Caco-2 (cell line): ENCODE measurements around the gene TSPAN6. TPM values are rescaled to one million over a fixed set of nuclear protein-coding genes. Genes with fewer than 3 reads are reported as not detected.

Experiments used
- BruUV-seq: library from RNA; stranded (reverse); fragments of 400-500 nt; replicated peaks from 2 replicates; lab custom pipeline; 2021; lab: Mats Ljungman, UMichigan
- CTCF ChIA-PET: fragments of 300-600 bp; sonication (Branson Sonifier 250); formaldehyde crosslinking; loops from one replicate; lab custom pipeline; 2022; ENCODE audit warnings: antibody characterized with exemption; lab: Charles Lee
- POLR2A ChIA-PET: fragments of 300-600 bp; sonication (Branson Sonifier 250); formaldehyde crosslinking; loops from one replicate; lab custom pipeline; 2022; ENCODE audit warnings: antibody characterized with exemption; lab: Charles Lee
- DNase-seq, 2 experiments: peaks; one replicate each; pipeline versions ENCODE4 v3.0.0 to v3.0.0-alpha.2; 2020 to 2022
- H3K27me3 ChIP-seq: replicated peaks from 2 replicates; pipeline ENCODE4 v1.6.0; 2011; ENCODE audit warnings: low read length; ENCODE audit not compliant: control insufficient read depth, insufficient read depth
- H3K36me3 ChIP-seq: 2 replicates; pipeline ENCODE4 v1.5.1; 2011; ENCODE audit warnings: low read length; ENCODE audit not compliant: control insufficient read depth, insufficient read depth
- H3K4me1 ChIP-seq: fragments of 250-450 bp; sonication (Bioruptor Pico); 2 replicates; pipeline ENCODE4 v1.5.1; 2020; ENCODE audit warnings: mild to moderate bottlenecking
- H3K4me3 ChIP-seq: 2 replicates; pipeline ENCODE4 v1.5.1; 2011; ENCODE audit warnings: low read depth, mild to moderate bottlenecking, control low read depth, low read length
- H3K9me3 ChIP-seq: fragments of 250-450 bp; sonication (Bioruptor Pico); 2 replicates; pipeline ENCODE4 v1.5.1; 2020; ENCODE audit warnings: mild to moderate bottlenecking, moderate library complexity
- H3K27ac Mint-ChIP-seq: one replicate; pipeline ENCODE4 v1.8.0; 2022; ENCODE audit warnings: mixed read lengths; ENCODE audit not compliant: unreplicated experiment
- H3K27me3 Mint-ChIP-seq: one replicate; pipeline ENCODE4 v1.8.0; 2022; ENCODE audit warnings: mixed read lengths; ENCODE audit not compliant: insufficient read depth, unreplicated experiment
- H3K36me3 Mint-ChIP-seq: one replicate; pipeline ENCODE4 v1.8.0; 2022; ENCODE audit warnings: mild to moderate bottlenecking, mixed read lengths; ENCODE audit not compliant: insufficient read depth, unreplicated experiment
- H3K4me1 Mint-ChIP-seq: one replicate; pipeline ENCODE4 v1.8.0; 2022; ENCODE audit warnings: low read depth, mixed read lengths; ENCODE audit not compliant: unreplicated experiment
- H3K4me3 Mint-ChIP-seq: one replicate; pipeline ENCODE4 v1.8.0; 2022; ENCODE audit warnings: mild to moderate bottlenecking, moderate library complexity, mixed read lengths; ENCODE audit not compliant: unreplicated experiment
- H3K9me3 Mint-ChIP-seq: one replicate; pipeline ENCODE4 v1.8.0; 2022; ENCODE audit warnings: mixed read lengths; ENCODE audit not compliant: unreplicated experiment
- CTCF ChIP-seq, 2 experiments: fragments of 200-600 bp in 1 of 2; IDR thresholded peaks; 1 replicate in 1 of 2; 2 replicates in 1 of 2; pipeline versions ENCODE4 v1.5.1 to v1.8.0; 2011 to 2022; ENCODE audit warnings: antibody characterized with exemption in 1 of 2, control low read depth in 1 of 2, inconsistent platforms in 1 of 2, low read depth in 1 of 2, low read length in 1 of 2, mild to moderate bottlenecking in 1 of 2, moderate library complexity in 1 of 2; ENCODE audit not compliant: insufficient read depth in 1 of 2, severe bottlenecking in 1 of 2, unreplicated experiment in 1 of 2
- intact Hi-C: fragments of 100-400 bp; cut with micrococcal nuclease; formaldehyde crosslinking; loops from one replicate; pipeline ENCODE4 v1.10.0; 2022; ENCODE audit not compliant: unreplicated experiment
- total RNA-seq: library from RNA; stranded (reverse); gene quantifications from 2 replicates; pipeline ENCODE4 v1.2.3, GENCODE V29; 2022

Gene TSPAN6
- total RNA-seq, 1 experiment from 2014 or later: 137 TPM

DNA sequence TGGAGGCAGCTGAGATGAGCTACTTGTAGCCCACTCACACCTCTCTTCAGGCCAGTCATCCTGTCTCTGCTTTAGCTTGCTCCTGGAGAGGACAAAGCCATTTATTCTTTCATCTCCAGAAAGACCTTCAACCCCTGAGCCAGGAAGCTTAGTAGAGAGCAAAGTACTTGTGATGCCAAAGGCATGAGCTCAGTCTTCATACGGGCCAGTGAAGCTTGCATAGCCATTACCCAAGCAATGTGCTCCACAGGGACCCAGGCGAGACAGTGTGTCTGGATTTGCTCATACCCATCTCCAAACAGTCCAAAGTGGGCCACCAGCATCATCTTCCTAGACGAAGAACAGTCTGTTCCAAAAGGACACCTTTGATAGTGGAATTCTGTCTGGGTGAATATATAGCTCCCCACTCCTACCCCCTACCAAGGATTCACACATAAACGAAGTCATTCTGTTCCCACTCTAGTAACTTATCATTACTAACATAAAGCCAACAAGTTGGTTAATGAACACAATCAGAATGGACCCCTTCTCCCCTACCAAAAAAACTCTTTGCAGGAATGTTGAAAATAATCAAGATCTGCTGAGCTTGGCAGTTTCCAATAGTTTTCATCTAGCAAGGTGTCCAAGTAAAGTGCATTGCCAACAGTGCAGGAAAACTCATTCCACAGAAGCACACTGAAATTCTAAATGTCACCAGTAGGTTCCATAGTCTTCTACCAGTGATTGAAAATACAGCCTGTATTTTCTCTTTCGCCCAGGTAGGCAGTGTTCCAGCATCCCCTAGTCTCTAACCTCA is 45.2 kb downstream of the TSPAN6 start:
- no peak for DNase-seq
- H3K4me3 ChIP-seq: no peak overlapping the region
- Mint-ChIP-seq H3K27me3 (no peaks in the 10 kb centered on the region), H3K4me3 (no peak overlapping the region), H3K9me3 (no peaks in the 10 kb centered on the region), H3K27ac (no peak overlapping the region), H3K4me1 (peaks cover 19% of the 10 kb centered on the region), H3K36me3 (no peaks in the 10 kb centered on the region)
- no TSS peak for BruUV-seq
- H3K27me3 ChIP-seq: no peaks in the 10 kb centered on the region
- H3K36me3 ChIP-seq: no peaks in the 10 kb centered on the region
- POLR2A ChIA-PET: no interaction called here
- H3K9me3 ChIP-seq: no peaks in the 10 kb centered on the region
- no peak for TF ChIP-seq CTCF (IDR thresholded peaks at IDR 0.05; ENCODE audit: insufficient read depth in 1 of 2, low read depth in 1 of 2, low read length in 1 of 2, severe bottlenecking in 1 of 2, unreplicated experiment in 1 of 2)
- H3K4me1 ChIP-seq: peaks cover 3% of the 10 kb centered on the region
- intact Hi-C loops: no loop called here
- CTCF ChIA-PET: no interaction called here

GRCh38 chrX:100587861-100588260 is 48.7 kb downstream of the TSPAN6 start:
- Histone ChIP-seq H3K9me3 (no peaks in the 10 kb centered on the region), H3K27me3 (no peaks in the 10 kb centered on the region), H3K4me1 (peaks cover 3% of the 10 kb centered on the region), H3K4me3 (no peak overlapping the region), H3K36me3 (no peaks in the 10 kb centered on the region)
- intact Hi-C loops: no loop called here
- Mint-ChIP-seq H3K27ac (no peak overlapping the region), H3K9me3 (no peaks in the 10 kb centered on the region), H3K4me3 (no peak overlapping the region), H3K36me3 (no peaks in the 10 kb centered on the region), H3K4me1 (peaks cover 20% of the 10 kb centered on the region), H3K27me3 (no peaks in the 10 kb centered on the region)
- ChIA-PET CTCF (no interaction called here), POLR2A (interaction anchor here (0.6 kb wide), 1 partner anchor 87 kb away, joined by 3 read pairs; no protein-coding TSS in a partner anchor)
- TF ChIP-seq CTCF (IDR thresholded peaks at IDR 0.05; ENCODE audit: insufficient read depth in 1 of 2, low read depth in 1 of 2, low read length in 1 of 2, severe bottlenecking in 1 of 2, unreplicated experiment in 1 of 2): no peak
- no TSS peak for BruUV-seq
- DNase-seq: peak in 1 of 2 experiments; percentile 3

DNA sequence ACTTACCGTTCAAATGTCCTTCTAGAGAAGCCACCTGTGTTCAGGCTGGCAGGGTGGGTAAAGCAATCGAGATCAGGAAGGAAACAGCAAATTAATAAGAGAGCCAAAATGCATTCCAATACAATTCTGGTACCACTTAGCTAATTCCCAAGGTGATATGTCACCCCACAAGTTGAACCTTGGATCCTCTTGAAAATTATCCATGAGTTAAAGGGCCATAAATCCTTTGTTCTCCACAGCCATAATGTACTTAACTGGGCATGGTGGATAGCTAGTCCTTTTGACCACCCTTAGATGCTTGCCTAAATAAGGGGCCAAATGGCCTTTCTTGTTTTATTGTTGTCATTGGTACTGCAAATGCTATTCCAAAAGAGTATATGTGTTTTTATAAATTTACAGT is 49.9 kb downstream of the TSPAN6 start:
- H3K4me1 Mint-ChIP-seq: peaks cover 20% of the 10 kb centered on the region
- Histone ChIP-seq H3K4me1 (peaks cover 3% of the 10 kb centered on the region), H3K9me3 (no peaks in the 10 kb centered on the region), H3K4me3 (no peak overlapping the region), H3K27me3 (no peaks in the 10 kb centered on the region), H3K36me3 (no peaks in the 10 kb centered on the region)
- no TSS peak for BruUV-seq
- POLR2A ChIA-PET: no interaction called here
- no peak for DNase-seq
- no peaks in the 10 kb centered on the region for H3K36me3 Mint-ChIP-seq
- H3K9me3 Mint-ChIP-seq: no peaks in the 10 kb centered on the region
- H3K27me3 Mint-ChIP-seq: peaks cover 3% of the 10 kb centered on the region
- no peak for TF ChIP-seq CTCF (IDR thresholded peaks at IDR 0.05; ENCODE audit: insufficient read depth in 1 of 2, low read depth in 1 of 2, low read length in 1 of 2, severe bottlenecking in 1 of 2, unreplicated experiment in 1 of 2)
- CTCF ChIA-PET: no interaction called here
- intact Hi-C loops: no loop called here
- no peak overlapping the region for H3K4me3 Mint-ChIP-seq
- H3K27ac Mint-ChIP-seq: no peak overlapping the region
